Kasumi-1 (cell line): ENCODE data around the gene FOXB2.
"Not testable (repeated sequence)": the region's sequence is repeated elsewhere in the genome, so short reads cannot be mapped to it uniquely, and the experiment has no call there.

Source experiments
- DNase-seq, 2 experiments: peaks; one replicate each; lab custom pipeline; 2025; lab: John Stamatoyannopoulos, UW

Gene FOXB2

DNA sequence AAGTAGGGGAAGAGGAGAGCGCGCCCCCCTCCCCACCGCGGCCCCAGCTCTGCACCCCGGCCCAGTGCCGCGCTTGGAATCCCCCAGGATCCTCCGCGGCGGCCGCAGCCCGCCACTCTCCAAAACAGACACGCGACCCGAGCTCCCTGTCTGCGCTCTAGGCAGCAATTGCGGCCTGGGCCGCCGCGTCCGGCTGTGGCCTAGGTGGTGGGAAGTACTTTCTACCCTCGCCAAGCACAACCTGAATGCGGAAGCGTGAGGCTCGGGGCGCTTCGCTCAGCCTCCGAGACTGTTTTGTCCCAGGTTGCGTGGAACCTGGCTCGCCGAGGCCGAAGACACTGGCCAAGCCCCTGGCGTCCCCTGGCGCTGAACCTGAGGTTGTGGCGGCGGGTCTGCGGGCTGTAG lies 3.3 kb upstream of the FOXB2 start:
- no peak for DNase-seq

DNA sequence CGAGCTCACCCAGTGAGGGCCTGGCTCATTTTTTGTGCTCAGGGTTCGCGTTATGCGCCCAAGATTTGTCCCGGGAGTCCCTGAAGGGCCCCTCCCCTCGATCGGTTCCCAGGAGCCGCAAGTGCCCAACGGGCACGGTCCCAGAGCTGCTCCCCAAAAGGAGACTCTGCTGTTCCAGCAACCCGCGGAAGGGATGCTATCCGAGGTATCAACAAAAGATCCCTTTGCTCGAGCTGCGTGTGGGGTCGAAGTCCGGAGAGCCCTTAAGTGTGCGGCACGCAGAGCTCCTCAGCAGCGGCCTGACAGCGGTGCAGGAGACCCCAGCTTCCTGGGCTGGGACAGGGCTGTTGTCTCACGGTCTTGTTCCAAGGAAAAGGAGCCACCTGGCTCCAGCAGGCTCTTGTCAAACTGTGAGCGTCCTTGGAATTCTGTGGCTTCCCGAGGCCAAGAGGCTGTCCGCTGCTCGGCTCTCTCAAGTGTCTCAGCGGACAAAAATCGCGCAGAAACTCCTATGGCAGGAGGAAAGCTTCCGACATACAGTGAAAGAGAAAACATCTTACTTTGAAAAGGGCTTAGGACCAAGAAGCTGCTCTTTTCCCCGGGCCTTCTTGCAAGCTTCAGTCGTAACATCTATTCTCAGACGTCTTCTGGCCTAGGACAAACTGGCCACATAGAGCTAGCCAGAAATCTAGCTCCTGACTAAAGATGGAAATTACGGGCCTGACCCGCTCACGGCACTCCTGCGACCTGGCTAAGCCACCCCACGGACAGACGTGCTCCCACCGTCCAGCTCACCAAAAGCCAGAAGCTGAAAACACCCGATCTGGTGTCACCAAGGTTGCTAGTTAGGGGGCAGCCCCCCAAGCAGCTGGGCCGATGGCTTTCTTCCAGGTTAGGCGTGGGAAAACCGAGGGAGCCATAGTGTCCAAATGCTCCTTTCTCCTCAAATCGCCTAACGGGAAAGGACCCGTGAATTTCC lies 2.6 kb upstream of the FOXB2 start:
- no peak for DNase-seq

DNA sequence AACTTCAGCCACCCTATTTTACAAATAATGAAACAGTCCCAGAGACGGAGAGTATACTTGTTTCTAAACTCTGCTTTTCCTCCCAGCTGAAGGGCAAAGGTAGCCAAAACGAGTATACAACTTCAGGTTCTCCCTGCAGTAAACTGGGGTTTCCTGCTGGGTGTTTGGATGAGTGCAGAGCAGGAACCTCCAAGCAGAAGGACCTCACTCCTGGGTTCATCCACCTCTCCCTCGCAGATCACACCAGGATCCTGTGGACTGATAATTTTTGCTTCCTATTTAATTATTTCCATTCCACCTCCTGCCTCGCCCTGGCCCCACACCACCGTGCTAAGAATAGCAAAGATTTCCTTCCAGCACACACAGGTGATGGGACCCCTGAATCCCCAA lies 2.0 kb upstream of the FOXB2 start:
- DNase-seq: no peak

DNA sequence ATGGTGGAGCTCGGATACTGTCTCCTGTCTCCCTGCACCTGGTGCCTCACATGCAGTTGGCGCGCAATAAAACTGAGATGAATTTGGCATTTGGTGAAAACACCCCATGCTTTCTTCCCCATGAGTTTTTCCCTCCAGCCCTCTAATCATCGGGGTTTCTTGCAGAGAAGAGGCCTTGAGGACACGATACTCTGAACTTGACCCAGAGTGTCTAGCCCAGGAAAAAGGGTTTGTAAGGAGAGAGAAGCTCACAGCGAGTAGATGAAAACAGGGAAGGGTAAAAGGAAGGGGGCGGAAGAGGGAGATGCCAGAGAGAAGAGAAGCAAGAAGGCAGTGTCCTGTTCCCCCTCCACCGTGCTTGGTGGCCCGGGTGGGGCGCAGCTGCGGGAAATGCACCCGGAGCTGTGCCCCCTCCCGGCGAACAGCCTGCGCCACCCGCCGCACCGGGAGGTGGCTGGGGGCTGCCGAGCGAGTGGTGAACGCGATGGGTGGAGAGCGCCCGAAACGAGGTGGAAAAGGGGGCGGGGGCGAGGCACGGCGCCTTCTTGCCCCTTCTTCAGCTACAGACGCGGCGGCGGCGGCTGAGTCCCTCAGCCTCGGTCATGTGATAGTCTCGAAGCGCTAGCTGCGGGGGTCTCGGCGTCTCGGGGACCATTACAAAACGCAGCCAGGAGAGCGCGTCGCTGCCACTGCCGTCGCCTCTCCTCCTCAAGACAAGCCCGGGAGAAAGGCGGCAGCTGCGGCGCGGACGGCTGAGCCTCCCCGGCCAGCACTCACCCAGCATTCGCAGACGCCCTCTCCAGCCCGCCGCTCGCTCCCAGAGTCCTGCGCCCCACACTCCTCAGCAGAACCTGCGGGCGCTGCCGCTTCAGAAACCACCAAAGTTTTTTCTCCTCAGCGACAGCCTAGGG lies 1.1 kb upstream of the FOXB2 start:
- no peak for DNase-seq

DNA sequence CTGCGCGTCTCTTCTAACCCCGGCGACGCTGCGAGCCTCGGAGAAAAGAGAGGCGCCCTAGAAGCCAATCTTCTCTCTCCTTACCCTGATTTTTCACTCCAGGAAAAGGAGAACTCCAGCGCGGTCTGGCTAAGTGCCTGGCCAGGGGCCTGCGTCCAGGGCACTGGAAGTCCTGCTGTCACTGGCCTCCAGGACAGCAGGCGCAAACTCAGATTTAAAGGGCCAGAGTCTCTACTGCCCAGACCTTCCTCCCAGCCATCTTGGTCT lies 553 bp upstream of the FOXB2 start:
- DNase-seq: no peak

DNA sequence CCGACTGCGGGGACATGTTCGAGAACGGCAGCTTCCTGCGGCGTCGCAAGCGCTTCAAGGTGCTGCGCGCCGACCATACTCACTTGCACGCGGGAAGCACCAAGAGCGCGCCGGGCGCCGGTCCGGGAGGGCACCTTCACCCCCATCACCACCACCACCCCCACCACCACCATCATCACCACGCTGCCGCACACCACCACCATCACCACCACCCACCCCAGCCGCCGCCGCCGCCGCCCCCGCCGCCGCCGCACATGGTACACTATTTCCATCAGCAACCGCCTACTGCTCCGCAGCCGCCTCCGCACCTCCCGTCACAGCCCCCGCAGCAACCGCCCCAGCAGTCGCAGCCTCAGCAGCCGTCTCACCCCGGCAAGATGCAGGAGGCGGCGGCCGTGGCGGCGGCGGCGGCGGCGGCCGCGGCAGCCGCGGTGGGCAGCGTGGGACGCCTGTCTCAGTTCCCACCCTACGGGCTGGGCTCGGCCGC lies 514 bp downstream of the FOXB2 start:
- DNase-seq: no peak

DNA sequence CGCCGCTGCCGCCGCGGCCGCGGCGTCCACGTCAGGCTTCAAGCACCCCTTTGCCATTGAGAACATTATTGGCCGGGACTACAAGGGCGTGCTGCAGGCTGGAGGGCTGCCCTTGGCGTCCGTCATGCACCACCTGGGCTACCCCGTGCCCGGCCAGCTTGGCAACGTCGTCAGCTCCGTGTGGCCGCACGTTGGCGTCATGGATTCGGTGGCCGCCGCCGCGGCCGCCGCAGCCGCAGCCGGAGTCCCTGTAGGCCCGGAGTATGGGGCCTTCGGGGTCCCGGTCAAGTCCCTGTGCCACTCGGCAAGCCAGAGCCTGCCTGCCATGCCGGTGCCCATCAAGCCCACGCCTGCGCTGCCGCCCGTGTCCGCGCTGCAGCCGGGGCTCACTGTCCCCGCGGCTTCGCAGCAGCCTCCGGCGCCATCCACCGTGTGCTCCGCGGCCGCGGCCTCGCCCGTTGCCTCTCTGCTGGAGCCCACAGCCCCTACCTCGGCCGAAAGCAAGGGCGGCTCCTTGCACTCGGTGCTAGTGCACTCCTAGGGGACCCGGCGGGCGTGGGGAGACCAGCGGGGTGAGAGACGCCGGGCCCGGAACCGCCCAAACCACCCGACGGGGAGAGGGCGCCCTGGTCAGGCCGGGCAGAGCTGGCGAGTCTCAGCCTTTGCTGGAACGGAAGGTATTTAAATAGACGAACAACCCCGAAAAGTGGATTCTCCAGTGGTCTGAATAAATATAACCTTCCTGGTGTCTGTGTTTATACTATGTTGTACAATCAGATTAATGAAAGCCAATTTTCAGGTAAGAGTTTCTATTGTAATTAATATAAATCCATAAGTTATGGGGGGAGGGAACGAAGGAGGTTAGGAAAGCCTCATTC lies 1.2 kb downstream of the FOXB2 start:
- no peak for DNase-seq

DNA sequence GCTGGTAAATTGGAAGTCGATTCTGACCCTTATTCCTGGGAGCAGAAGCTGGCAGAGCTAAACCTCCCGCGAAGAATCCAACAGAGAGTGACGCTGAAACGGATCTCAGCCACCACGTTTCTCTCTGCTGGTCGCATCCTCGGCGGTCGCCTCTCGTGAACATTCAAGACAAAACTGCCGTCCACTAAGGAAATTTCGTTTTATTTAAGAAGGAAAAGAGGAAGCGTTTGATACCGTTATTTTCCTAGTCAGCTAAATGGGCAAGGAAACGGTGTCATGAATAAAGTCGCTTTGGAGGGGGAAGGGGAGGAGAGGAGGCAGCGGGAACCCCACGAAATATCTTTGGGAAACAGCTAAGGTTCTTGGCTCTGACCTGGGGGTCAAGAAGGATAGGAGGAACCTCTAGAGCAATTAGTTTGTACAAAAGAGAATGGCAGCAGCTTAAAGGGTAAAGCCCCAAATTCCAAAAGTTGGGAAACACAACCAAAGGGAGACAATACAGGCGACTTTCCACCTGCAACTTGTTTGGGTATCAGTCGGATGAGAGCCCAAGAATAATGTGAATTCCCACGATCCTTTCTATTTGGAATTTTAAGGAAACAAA lies 1.9 kb downstream of the FOXB2 start:
- no peak for DNase-seq

DNA sequence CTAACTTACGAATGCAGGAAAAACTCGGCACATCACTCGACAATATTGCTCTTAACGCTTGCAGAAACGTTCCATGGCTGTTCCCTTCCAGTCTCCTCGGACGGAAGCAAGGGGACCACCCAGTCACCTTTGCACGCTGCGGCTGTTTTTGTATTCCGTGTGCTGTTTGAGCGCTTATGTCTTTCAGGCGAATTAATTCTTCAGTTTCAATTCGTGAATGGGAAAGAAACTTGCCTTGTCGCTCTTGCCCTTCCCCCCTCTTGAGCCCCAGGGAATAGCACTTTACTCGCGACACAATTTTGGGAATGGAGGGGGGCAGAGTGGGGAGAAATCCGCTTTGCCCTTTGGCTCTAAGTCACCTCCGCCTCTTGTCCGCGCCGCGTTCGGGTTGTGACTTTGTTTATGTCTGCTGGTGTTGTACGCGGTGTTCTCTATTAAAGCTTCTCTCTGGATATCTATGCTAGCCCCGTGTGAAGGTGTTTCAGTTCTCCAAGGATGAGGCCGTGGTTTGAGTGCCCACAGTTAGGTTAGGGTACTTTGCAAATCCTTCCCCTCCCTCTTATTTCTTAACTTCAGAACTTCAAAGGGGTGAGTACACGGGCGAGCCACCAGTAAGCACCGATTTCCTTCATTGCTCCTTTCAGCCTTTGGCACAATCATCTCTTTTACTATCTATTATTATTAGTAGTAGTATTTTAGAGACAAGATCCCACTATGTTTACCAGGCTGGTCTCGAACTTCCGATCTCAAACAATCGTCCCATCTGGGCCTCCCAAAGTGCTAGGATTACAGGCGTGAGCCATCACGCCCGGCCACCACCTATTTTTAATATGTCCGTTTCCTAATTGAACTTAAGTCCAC lies 2.7 kb downstream of the FOXB2 start:
- DNase-seq: no peak

DNA sequence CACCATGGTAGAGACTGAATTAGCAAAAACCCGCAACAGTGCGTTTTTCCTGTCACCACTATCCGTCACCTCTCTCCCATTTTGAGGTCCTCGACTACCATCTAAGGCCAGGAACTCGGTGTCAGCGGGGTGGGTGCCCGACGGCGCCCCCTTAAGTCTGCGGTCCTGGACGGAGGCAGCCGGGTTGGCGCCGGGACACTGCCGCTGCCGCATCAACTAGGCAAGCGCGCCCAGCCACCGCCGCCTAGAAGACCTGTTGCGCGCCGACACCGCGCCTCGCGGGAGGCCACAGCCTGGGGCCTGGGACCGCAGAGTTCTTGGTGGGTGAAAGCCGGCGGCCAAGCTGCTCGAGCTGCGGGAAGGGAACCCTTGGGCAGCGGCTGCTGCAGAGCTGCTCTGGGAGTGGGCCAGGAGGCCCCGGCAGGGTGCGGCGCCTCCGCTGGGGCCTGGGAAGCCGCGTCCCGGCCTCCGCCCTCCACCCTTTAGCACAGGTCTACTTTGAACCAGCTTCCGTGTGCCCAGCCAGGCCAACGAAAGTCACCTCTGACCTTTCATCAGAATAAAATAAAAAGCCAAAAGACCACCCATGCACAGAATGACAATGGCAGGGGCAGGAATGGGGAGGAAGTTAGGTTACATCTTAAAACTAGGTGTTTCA lies 3.5 kb downstream of the FOXB2 start:
- no peak for DNase-seq

DNA sequence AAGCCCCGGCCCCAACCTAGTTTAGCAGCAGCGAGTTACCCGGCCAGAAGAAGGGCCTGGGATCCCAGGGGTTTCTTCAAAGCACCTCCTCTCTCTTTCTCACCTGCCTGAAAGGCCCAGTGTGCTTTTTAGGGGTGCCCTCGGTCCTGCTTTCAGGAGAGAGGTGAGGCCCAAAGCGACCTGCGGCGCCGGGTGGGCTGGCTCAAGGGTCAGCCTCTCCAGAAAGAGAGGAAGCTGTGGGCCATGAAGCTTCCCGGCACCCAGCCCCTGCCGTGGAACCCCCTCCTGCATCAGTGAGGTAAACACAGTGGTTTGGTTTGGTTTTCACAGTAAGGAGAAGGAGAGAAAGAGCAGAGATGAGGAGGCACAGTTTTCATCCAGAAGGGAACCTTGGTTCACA lies 4.3 kb downstream of the FOXB2 start:
- no peak for DNase-seq

DNA sequence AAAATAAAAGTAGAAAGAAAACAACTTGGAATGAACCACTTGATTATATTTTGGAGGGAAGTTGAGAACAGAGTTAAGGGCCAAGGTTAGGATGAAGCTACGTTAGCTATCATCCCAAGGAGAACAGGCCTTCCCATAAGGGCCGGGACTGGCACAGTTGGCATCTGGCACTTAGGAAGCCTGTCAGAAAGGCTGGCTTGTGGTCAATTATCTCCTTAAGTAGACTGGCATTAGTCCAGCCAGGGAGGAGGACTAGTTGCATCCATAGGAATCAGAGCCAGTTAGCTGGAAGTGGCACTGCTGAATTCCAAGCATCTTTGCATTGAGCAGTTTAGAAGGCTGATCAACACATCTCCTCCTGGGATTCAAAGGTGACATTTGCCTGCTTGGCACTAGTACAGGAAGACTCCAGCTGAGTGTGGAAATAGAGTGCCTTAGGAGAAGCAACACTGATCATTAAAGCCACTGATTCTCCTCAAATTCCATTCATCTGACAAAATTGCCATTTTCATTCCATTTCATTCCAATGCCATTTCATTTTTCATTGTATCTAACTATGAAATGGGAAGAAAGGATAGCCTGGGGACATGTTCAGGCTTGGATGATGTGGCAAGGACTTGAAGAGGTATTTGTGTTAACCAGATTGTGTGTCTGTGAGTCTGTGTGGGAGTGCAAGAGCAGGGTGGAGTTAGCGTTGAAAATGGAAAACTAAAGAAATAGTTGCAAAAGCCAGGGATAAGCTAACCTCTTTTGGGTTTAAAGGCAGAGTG lies 5.5 kb downstream of the FOXB2 start:
- no peak for DNase-seq

DNA sequence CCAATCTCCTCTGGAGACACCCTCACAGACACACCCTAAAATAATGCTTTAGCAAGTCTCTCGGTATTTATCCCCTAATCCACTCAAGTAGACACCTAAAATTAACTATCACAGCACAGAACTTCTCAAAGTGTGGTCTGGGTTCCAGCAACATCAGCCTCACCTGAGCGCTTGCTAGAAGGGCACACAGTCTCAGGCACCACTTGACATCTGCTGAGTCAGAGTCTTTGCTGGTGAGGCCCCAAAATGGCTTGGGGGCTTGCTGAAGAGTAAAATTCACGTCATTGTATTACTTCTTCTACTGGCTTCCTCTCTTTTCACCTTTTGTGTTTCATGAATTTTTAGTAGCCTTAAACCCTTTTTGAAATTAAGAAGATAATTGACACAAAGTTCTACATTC lies 9.0 kb downstream of the FOXB2 start:
- no peak for DNase-seq

DNA sequence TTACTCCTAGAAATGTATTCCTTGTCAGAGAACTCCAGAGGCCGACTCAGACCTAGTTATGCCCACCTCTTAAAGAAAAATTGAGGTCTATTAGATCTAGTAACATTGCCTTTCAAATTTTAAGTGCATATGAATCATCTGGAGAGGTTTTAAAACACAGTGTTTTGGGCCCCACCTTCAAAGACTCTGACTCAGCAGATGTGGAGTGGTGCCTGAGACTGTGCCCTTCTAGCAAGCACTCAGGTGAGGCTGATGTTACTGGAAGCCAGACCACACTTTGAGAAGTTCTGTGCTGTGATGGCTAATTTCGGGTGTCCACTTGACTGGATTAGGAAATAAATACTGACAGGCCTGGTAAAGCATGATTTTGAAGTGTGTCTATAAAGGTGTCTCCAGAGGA lies 10.6 kb downstream of the FOXB2 start:
- DNase-seq: no peak

DNA sequence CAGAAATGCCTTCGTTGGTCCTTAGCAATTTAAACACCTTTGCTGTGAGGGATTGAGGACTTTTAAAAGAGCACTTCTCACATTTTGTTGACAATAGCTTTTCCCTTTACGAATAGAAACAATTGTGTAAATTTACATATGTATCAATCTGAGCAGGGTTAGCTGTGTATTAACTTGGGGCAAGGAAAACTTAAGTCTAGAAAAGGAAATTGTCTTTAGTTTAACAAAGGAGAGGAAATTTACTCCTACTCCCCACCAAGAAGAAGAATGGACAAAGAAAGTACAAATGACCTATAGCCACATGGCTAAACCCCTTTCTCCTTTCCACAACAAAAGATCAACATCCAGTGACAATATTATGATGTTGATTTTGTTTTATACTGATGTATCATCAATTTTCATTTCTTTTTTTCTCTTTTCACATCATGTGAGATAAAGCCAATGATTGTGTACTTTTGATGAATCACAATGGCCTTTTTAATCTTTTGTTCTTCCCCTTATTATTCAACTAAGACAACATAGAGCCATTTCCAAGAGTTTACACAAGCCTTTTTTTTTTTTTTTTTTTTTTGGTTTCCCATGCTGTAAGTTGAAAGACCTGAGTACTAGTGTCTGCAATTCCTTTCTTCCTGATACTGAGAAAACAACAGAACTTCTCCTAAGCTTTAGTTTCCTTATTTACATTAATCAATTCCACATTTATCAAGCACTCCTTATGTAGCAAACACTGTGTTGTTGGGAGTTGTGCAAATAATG lies 19.0 kb downstream of the FOXB2 start:
- DNase-seq: no peak

DNA sequence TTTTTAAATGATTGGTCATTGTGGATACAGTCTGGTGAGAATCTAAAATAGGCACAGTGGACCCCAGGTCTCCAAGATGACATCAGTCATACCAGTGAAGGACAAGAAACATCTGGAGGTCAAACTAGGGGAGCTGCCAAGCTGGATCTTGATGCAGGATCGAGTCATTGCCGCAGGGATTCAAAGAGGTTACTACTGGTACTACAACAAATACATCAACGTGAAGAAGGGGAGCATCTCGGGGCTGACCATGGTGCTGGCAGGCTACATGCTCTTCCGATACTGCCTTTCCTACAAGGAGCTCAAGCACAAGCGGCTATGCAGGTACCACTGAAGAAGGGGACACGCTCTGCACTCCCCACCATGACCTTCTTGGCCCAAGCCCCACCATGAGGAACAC lies 20.9 kb downstream of the FOXB2 start:
- no peak for DNase-seq

DNA sequence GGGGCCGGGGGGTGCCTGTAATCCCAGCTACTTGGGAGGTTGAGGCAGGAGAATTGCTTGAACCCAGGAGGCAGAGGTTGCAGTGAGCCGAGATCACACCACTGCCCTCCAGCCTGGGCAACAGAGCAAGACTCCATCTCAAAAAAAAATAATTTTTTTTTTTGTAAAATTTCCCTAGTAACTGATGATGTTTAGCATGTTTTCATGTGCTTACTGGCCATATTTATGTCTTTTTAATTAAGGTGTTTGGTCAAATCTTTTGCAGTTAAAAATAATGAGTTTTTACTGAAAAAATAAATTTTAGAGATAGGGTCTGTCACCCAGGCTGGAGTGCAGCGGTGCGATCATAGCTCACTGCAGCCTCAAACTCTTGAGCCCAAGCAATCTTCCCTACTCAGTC lies 24.3 kb downstream of the FOXB2 start:
- DNase-seq: not testable (repeated sequence)

DNA sequence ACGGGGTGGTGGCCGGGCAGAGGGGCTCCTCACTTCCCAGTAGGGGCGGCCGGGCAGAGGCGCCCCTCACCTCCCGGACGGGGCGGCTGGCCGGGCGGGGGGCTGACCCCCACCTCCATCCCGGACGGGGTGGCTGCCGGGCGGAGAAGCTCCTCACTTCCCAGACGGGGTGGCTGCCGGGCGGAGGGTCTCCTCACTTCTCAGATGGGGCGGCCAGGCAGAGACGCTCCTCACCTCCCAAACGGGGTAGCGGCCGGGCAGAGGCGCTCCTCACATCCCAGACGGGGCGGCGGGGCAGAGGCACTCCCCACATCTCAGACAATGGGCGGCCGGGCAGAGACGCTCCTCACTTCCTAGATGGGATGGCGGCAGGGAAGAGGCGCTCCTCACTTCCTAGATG lies 41.2 kb downstream of the FOXB2 start:
- DNase-seq: not testable (repeated sequence)
